NOMO-1 treated with dmso at 0.1 percent for 144 hours (cell line): ENCODE results near the gene CDC42EP4.
A peak's percentile ranks its signal among the peaks of the same experiment; 100 is the strongest.

Experiments
- DNase-seq: peaks from one replicate; lab custom pipeline; 2025; ENCODE audit not compliant: unreplicated experiment; lab: John Stamatoyannopoulos, UW

Gene CDC42EP4

DNA sequence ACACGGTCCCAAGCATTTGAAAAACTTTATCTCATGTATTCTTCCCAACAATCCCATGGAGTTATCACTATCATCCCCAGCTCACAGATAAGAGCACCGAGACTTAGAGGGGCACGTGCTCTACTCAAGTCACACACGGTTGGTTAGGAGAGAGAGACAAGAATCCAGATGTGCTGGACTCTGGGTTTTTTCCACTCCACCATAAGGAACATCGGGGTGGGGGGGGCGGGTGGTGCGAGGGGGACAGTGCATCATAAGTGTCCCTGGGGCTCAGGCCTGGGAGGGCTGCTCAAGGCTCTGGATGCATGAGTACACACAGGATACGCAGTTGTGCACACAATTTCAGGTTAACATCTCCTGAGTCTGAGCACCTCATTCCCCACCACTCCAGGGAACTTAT lies 7.4 kb downstream of the CDC42EP4 start:
- DNase-seq = no peak

DNA sequence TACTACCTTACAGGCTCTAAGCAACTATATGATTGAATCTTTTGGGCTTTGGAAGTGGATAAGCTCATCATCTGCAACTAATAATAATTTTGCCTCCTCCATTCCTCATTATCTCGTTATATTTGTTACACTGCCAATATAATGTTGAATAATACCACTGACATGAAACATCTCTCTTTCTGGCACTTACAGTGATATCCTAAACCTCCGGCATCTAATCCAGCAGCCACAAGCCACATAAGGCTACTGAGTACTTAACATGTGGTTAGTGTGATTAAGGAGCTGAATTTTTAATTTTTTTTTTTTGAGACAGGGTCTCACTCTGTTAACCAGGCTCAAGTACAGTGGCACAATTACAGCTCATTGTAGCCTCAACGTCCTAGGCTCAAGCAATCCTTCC lies 9.6 kb downstream of the CDC42EP4 start:
- no peak for DNase-seq

DNA sequence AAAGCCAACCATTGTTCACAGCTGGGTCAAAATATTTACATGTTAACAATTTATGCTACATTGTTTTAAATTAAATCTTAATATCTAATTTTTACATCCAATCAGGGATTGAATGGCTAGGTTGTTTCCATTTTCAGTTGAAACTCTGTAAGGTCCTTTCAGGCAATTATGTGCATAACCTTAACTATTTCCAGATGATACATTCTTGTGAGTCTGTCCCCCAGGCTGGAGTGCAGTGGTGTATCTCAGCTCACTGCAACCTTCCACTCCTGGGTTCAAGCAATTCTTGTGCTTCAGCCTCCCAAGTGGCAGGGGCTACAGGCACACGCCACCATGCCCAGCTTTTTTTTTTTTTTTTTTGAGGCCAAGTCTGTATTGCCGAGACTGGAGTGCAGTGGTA lies 10.4 kb downstream of the CDC42EP4 start:
- no peak for DNase-seq

DNA sequence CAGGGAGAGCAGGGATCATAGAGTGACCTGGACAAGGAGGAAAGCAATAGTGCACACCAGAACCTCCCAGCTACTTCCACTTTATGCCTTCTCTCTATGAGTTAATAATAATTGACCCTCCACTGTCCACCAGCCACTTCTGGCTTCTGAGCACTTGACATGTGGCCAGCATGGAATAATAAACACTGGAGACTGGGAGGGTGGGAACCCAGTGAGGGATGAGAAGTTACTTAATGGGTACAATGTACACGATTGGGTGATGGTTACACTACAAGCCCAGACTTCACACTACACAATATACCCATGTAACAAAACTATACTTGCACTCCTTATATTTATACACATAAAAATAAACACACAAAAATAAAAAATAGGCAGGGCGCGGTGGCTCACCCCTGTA lies 11.4 kb downstream of the CDC42EP4 start:
- no peak for DNase-seq

DNA sequence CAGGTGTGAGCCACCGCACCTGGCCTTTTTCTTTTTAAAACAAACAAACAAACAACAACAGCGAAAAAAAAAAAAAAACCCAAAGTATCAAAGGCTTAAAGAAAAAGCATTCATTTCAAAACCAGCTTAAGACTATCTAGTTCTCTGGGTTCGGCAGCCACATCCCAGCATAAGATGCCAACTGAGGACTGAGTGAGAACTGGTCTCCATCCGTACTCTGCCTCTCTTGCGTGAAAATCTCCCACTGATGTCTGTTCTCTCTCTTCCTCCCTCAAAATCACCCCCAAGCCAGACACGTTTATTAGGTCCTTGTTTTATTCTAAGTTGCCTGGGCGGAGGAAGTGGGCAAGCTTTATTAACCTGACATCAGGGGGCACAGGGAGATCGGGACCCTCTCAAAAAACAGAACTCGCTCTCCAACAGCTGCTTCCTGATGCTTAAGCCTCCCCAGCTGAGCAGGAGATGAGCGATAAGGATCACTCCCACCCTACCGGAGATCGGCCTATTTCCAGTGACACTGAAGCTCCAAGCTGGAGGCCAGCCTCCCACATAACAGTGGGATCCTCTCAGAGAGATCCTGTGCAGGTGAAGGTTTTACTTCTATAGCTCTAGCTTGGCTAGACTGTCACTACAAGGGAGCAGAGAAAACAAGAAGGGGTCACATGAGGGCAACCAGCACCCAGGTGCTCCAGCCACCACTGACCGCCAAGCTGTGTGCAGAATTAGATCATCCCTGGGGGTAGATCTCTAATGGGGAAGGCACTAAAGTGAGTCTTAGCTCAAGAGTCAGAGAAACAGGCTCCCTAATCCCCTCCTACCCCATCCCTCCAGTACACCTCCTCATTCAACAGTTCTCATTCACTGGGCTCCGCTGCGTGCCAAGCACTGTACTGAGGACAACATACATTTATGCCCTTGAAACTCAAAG lies 13.6 kb downstream of the CDC42EP4 start:
- DNase-seq = no peak

DNA sequence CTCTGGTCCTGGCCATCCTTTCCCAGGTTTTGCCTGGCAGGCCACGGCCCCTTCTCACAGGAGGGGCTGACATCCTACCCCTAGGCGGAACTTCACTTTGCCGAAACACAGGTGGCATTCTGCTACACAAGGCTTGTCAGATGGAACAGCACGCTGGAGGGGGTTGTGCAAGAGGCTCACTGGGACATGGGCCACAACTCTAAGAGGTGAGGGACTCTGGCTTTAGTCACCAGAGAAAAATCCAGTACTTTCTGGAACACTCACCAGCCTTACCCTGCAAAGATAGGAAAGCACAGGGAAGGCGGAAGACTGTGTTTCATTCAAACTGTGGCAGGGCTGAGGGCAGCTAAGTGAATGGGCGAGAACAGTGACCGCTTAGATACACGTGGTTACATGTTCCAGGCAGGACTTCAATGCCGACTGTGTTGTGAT lies 18.3 kb downstream of the CDC42EP4 start:
- DNase-seq = no peak

DNA sequence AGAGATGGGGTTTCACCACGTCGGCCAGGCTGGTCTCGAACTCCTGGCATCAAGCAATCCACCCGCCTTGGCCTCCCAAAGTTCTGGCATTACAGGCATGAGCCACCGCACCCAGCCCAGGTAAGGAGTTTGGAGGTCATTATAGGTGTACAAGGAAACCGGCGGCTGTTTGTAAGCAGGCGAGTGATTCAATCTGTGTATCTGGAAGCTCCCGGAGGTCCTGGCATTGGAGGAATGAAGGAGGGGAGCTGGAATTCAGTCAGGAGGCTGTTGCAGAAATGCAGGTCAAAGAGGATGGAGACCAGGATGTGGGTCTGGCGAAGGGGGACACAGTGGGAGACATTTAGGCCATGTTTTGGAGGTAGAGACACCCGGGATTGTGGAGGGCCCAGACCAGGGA lies 18.8 kb downstream of the CDC42EP4 start:
- DNase-seq = no peak

DNA sequence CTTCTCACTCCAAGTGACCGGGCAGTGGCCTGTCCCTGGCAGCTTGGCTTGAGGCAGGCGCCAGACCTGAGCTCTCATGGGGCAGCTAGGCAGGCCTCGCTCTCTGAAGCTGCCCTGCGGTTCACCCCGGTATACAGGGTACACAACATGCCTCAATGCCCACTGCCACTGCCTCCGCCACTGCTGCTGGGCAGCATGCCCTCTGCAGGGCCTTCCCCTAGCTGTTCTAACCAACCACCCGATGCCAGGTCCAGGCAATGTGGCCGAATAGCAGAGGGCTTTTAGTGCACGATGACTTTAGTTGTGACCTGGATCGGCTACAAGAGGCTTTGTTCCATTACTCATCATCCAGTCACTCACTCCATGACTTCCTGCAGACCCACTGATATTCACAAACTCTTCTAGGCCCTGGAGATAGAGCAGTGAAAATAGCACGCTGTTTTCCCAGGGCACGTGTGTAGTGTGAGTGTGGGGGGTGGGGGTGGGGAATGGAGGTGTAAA lies 19.7 kb downstream of the CDC42EP4 start:
- no peak for DNase-seq

DNA sequence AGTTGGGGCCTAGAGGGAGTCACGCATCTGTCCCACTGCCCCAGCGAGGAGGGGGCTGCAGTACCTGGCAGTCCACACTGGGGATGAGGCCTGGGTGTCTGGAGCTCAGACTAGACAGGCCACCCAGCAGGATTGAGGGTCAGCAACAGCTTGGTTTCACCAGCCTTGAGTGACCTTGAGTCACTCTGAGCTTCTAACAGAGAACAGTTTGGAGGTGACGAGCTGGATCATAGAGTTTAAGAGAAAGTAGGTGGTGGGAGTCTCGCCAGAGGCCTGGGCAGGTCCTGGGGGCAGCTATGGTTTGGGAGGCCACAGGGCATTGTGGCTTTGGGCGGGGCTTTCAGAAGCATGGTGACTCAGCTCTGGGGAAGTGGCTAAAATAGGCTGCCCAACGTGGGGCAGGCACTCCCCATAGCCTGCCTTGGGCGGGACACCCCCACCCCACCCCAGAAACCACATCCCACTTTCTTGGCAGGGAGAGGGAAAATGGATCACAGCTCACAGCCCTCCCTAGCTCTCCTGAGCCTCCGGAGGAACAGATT lies 20.5 kb downstream of the CDC42EP4 start:
- DNase-seq = peak; percentile 72

DNA sequence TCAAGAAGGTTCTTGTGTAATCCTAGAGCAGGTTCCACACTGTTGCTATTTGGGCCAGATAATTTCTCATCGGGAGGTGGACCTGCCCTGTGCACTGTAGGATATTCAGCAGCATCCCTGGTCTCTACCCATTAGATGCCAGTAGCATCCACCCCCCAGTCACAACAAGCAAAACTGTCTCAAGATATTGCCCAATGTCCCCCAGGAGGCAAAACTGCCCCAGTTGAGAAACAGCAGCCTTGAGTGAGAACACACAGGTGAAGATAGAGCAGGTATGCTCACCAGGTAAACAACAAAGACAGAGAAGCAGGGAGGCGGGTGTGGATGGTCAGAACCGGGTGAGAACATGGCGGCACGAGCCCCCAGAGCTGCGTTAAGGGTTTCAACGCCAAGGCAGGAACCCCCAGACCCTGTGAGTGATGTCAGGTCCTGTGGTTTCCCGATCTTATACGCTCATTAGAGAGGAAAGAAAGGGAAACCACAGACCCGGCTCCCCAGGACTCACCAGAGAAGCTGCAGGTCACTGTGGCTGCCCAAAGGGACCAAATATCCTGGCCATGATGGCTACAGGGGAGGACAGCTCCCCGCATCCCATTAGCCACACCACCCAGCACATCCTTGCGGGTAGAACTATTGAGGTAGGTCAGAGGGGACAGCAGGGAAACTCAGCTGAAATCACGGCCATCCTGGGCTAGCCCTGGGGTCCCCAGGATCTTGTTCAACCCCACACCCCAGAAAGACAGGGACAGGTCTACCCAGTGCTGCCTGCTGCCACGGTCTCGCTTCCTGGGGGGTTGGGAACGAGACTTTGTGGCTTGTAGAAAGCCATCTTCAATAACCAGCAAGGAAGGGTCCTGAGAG lies 21.2 kb downstream of the CDC42EP4 start:
- DNase-seq = no peak

DNA sequence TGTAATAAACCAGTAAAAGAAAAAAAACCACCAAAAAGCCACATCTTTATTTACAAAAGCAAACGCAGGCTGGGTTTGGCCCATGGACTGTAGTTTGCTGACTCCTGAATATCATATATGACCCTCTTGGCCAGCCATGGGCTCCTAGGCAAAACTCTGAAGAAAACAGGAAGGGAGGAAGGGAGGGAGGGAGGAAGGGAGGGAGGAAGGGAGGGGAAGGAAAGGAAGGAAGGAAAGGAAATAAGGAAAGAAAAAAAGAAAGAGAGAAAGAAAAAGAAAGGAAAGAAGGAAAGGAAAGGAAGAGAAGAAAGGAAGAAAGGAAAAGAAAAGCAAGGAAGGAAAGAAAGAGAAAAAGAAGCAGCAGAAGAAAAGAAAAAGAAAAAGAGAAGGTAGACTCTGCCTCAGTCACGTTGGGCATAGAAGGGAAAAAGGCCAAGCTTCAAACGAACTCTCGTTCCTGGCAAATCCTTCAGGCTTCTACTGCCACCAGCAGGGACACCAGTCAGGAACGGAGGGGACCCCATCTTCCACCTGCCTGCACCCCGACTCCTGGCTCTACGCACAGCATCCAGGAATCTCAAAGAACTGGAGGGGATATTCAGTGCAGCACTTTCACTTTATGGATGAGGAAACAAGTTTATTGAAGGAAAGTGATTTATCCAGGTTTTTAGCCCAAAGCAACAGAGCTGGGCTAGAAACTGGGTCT lies 22.1 kb downstream of the CDC42EP4 start:
- DNase-seq = no peak

DNA sequence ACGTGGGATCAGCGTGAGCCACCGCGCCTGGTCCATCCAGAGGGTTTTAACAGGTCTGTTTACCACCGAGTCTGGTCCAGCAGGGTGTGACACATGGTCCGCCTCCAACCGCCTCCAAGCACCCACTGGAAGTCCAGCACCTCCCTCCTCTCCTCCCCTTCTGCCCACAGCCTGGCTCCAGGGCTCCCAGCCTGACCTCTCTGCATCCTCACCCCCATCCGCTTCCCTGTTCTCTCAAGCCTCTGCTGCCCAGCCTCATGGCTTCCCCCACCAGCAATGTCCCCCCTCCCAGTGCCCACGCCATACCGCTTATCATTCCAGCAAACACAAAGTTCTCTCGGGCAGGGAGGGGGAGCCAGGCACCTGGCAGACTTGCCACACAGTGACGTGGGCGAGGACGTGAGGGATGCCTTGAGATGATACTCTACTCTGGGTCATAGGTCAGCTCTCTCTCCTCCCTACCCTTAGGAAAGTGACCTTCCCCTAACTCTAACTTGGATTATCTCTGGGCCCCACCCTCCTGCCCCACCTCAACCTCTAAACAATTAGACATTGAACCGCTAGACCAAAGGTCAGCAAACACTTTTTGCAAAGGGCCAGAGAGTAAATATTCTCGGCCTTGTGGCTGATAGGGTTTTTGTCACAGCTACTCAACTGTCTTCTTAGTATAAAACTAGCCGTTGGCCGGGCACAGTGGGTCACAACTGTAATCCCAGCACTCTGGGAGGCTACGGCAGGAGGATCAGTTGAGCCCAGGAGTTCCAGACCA lies 23.1 kb downstream of the CDC42EP4 start:
- no peak for DNase-seq

DNA sequence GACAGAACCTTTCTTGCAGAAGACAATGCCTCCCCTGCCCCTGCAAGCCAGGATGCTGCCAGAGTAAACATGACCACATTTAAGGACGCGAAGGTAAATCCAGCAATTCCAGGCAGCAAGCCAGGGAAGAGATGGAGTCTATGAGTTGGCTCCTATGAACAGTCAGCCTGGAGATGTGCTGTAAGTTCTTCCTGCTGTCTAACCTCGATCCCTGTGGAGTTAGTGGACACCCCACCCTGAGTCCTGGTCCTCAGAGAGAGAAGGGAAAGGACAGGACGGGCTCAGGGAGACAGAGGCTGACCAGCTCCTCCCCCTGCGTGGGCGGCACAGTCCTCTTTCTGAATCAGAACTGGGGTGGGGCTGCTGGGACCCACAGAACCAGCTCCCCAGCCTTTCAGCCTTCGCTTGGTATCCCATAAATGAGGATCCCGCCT lies 24.9 kb downstream of the CDC42EP4 start:
- no peak for DNase-seq

DNA sequence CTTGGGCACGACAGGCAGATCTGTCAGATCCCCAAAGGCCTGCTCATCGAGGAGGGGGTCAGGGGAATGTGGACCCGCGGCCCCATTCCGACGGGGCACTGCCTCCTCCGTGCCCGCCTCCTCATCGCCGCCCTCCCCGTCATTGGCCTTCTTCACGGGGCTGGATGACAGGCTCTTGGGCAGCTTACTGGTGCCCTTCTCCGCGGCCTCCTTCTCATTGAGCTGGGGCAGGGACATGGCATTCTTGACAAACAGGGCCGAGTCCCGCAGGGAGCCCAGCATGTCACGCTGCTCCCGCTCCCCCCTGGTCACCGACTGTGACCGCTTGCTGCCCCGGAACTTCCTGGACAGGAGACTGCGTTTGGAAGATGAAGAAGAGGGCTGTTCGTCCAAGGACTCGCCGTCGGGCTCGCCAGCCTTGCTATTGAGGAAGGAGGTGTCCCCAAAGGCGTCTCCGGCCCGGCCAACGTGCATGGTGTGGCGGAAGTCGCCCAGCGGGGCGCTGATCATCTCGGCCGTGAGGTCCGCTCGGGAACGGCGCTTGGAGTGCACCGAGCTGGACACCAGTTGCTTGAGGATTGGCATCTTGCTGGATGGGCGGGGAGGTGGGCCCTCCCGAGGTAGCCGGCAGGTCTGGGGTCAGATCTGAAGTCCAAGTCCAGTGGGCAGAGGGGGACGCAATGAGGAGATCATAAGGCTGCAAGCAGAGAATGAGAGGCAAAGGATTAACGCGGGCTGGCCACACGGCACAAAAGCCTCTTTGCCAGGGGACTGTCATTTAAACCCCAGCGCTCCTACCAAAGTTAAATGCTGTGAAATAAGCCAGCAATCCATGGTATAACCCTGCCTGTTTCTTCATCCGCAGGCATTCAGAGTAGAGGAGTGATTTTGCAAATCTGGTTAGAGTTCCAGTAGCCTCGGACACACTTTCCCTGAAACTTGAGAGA lies 25.6 kb downstream of the CDC42EP4 start:
- no peak for DNase-seq

DNA sequence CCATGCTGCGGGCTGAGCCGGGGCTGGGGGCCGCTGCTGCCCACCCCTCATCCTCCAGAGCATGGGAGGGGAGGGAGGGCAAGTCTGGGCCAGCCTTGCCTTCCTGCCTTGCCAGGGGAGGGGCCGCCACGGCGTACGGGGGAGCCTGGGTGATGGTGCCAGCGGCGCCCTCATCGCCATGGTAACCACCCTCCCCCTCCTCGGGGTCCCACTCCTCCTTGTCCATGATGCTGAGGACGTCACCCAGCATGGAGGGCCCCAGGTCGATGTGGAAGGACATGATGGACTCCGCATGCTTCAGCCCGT lies 26.2 kb downstream of the CDC42EP4 start:
- no peak for DNase-seq

DNA sequence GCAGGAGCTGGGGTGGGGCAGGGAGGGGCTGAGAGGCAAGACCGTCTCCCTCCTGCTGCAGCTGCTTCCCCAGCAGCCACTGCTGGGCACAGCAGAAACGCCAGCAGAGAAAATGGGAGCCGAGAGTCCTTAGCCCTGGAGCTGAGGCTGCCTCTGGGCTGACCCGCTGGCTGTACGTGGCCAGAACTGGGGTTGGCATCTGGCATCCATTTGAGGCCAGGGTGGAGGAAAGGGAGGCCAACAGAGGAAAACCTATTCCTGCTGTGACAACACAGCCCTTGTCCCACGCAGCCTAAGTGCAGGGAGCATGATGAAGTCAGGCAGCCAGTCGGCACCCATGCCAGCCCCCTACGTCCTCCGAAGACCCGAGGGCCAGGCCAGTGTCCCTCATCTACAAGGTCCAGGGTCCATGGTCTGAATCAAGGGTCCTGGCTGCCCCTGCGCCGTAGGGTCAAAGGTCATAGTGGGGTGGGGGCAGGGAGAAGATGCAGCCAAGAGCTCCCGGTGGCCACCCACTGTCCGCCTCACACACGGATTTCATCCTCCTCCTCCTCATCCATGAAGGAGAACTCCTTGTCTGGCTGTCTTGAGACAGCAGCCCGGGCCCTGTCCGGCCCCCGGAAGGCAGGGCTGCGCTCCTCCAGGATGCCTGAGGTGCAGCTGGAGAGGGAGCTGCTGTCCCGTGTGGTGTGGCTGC lies 26.7 kb downstream of the CDC42EP4 start:
- no peak for DNase-seq

DNA sequence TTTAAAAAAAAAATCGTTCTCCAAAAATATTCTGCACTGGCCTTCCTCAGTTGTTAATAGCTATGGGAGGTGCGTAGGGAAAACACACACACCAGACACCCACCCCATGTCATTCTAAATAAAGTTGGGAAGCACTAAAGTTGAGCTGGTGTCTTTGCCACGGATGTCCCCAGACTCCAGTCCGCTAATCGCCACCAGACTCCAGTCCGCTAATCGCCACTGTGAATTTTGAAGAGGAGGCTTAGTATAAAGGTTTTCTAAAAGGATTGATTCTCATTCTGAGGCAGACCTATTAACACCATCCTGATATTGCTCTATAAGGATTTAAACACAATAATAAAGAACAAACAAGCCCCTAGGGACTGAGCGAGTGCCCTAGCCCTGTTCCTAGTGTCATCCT lies 27.4 kb downstream of the CDC42EP4 start:
- no peak for DNase-seq

DNA sequence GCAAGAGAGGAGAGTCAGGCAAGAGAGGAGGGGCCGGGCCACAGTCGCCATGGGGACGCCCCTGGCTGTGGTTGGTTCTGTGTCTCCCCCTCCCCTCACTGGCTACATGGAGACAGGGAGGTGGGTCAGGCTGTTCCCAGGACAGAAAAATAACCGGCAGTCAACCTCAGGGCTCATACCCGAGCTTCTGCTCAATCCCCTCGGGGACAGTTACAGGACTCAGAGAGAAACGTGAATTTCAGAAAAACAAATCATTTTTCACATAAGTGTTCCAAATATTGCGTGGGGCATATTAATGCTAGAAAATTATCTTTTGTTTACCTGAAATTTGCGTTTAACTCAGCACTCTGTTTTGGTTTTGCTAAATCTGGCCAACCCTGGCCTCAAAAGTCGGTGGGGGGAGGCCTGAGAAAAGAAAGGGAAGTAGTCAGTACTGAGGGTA lies 27.9 kb downstream of the CDC42EP4 start:
- no peak for DNase-seq

DNA sequence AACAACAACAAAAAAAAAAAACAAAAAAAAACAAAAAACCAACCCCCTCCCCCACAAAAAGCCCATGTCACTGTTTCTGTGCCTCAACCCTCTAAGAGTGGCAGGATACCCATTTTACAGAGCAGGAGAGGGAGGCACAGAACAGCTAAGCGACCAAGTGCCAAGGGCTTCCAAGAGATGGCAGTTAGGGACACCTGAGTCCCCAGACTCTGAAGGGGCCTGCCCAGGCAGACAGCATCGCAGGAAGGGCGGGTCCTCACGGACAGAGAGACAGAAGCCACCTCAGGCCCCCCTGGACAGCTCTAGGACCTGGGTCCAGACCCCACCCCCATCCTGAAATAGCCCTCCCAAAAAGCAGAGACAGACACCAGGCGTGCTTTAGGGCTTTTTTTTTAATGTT lies 28.6 kb downstream of the CDC42EP4 start:
- no peak for DNase-seq
